Caco-2 (cell line): ENCODE measurements around the gene COL8A2. TPM values are rescaled to one million over a fixed set of nuclear protein-coding genes. Genes with fewer than 3 reads are reported as not detected.

Source experiments
- BruUV-seq: library from RNA; stranded (reverse); fragments of 400-500 nt; replicated peaks from 2 replicates; lab custom pipeline; 2021; lab: Mats Ljungman, UMichigan
- CTCF ChIA-PET: fragments of 300-600 bp; sonication (Branson Sonifier 250); formaldehyde crosslinking; loops from one replicate; lab custom pipeline; 2022; ENCODE audit warnings: antibody characterized with exemption; lab: Charles Lee
- POLR2A ChIA-PET: fragments of 300-600 bp; sonication (Branson Sonifier 250); formaldehyde crosslinking; loops from one replicate; lab custom pipeline; 2022; ENCODE audit warnings: antibody characterized with exemption; lab: Charles Lee
- DNase-seq, 2 experiments: peaks; one replicate each; pipeline versions ENCODE4 v3.0.0 to v3.0.0-alpha.2; 2020 to 2022
- H3K27me3 ChIP-seq: replicated peaks from 2 replicates; pipeline ENCODE4 v1.6.0; 2011; ENCODE audit warnings: low read length; ENCODE audit not compliant: control insufficient read depth, insufficient read depth
- H3K36me3 ChIP-seq: 2 replicates; pipeline ENCODE4 v1.5.1; 2011; ENCODE audit warnings: low read length; ENCODE audit not compliant: control insufficient read depth, insufficient read depth
- H3K4me1 ChIP-seq: fragments of 250-450 bp; sonication (Bioruptor Pico); 2 replicates; pipeline ENCODE4 v1.5.1; 2020; ENCODE audit warnings: mild to moderate bottlenecking
- H3K4me3 ChIP-seq: 2 replicates; pipeline ENCODE4 v1.5.1; 2011; ENCODE audit warnings: low read depth, mild to moderate bottlenecking, control low read depth, low read length
- H3K9me3 ChIP-seq: fragments of 250-450 bp; sonication (Bioruptor Pico); 2 replicates; pipeline ENCODE4 v1.5.1; 2020; ENCODE audit warnings: mild to moderate bottlenecking, moderate library complexity
- H3K27ac Mint-ChIP-seq: one replicate; pipeline ENCODE4 v1.8.0; 2022; ENCODE audit warnings: mixed read lengths; ENCODE audit not compliant: unreplicated experiment
- H3K27me3 Mint-ChIP-seq: one replicate; pipeline ENCODE4 v1.8.0; 2022; ENCODE audit warnings: mixed read lengths; ENCODE audit not compliant: insufficient read depth, unreplicated experiment
- H3K36me3 Mint-ChIP-seq: one replicate; pipeline ENCODE4 v1.8.0; 2022; ENCODE audit warnings: mild to moderate bottlenecking, mixed read lengths; ENCODE audit not compliant: insufficient read depth, unreplicated experiment
- H3K4me1 Mint-ChIP-seq: one replicate; pipeline ENCODE4 v1.8.0; 2022; ENCODE audit warnings: low read depth, mixed read lengths; ENCODE audit not compliant: unreplicated experiment
- H3K4me3 Mint-ChIP-seq: one replicate; pipeline ENCODE4 v1.8.0; 2022; ENCODE audit warnings: mild to moderate bottlenecking, moderate library complexity, mixed read lengths; ENCODE audit not compliant: unreplicated experiment
- H3K9me3 Mint-ChIP-seq: one replicate; pipeline ENCODE4 v1.8.0; 2022; ENCODE audit warnings: mixed read lengths; ENCODE audit not compliant: unreplicated experiment
- intact Hi-C: fragments of 100-400 bp; cut with micrococcal nuclease; formaldehyde crosslinking; loops from one replicate; pipeline ENCODE4 v1.10.0; 2022; ENCODE audit not compliant: unreplicated experiment
- total RNA-seq: library from RNA; stranded (reverse); gene quantifications from 2 replicates; pipeline ENCODE4 v1.2.3, GENCODE V29; 2022
- TF ChIP-seq, protein P1 (sequence below), 2 experiments: fragments of 200-600 bp in 1 of 2; IDR thresholded peaks; 1 replicate in 1 of 2; 2 replicates in 1 of 2; pipeline versions ENCODE4 v1.5.1 to v1.8.0; 2011 to 2022; ENCODE audit warnings: antibody characterized with exemption in 1 of 2, control low read depth in 1 of 2, inconsistent platforms in 1 of 2, low read depth in 1 of 2, low read length in 1 of 2, mild to moderate bottlenecking in 1 of 2, moderate library complexity in 1 of 2; ENCODE audit not compliant: insufficient read depth in 1 of 2, severe bottlenecking in 1 of 2, unreplicated experiment in 1 of 2

COL8A2 gene
- total RNA-seq, 1 experiment from 2014 or later = 0.18 TPM

DNA sequence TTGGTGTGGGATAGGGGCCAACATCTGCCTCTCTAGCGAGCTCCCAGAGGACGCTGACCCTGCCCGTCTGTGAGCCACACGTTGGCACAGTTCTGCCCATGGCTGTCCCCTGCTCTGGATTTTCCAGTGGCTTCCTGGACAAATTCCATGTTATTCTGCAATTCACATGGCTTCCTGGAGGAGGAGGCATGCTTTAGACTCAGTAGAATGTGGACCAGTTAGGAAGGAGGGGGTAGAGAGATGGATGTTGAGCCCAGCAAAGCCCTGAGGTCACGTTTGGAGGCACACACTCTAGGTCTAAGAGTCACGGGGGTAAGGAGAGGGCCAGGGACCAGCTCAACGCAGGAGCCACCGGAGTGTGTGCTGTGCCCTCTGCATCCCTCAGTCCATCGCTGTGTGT is 12.2 kb downstream of the COL8A2 start:
- H3K27ac Mint-ChIP-seq = no peak overlapping the region
- no peaks in the 10 kb centered on the region for H3K9me3 Mint-ChIP-seq
- H3K4me1 Mint-ChIP-seq = no peaks in the 10 kb centered on the region
- Histone ChIP-seq H3K4me1 (no peaks in the 10 kb centered on the region), H3K4me3 (no peak overlapping the region), H3K36me3 (no peaks in the 10 kb centered on the region), H3K27me3 (no peaks in the 10 kb centered on the region), H3K9me3 (no peaks in the 10 kb centered on the region)
- H3K36me3 Mint-ChIP-seq = no peaks in the 10 kb centered on the region
- no peaks in the 10 kb centered on the region for H3K27me3 Mint-ChIP-seq
- POLR2A ChIA-PET = no interaction called here
- CTCF ChIA-PET = no interaction called here
- no peak overlapping the region for H3K4me3 Mint-ChIP-seq
- no peak for DNase-seq
- BruUV-seq = no TSS peak
- TF ChIP-seq, protein P1, sequence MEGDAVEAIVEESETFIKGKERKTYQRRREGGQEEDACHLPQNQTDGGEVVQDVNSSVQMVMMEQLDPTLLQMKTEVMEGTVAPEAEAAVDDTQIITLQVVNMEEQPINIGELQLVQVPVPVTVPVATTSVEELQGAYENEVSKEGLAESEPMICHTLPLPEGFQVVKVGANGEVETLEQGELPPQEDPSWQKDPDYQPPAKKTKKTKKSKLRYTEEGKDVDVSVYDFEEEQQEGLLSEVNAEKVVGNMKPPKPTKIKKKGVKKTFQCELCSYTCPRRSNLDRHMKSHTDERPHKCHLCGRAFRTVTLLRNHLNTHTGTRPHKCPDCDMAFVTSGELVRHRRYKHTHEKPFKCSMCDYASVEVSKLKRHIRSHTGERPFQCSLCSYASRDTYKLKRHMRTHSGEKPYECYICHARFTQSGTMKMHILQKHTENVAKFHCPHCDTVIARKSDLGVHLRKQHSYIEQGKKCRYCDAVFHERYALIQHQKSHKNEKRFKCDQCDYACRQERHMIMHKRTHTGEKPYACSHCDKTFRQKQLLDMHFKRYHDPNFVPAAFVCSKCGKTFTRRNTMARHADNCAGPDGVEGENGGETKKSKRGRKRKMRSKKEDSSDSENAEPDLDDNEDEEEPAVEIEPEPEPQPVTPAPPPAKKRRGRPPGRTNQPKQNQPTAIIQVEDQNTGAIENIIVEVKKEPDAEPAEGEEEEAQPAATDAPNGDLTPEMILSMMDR (IDR thresholded peaks at IDR 0.05; ENCODE audit: insufficient read depth in 1 of 2, low read depth in 1 of 2, low read length in 1 of 2, severe bottlenecking in 1 of 2, unreplicated experiment in 1 of 2) = no peak
- intact Hi-C loops = no loop called here

- BruUV-seq = no TSS peak
- ChIA-PET POLR2A (interaction anchor here (0.7 kb wide), 1 partner anchor 25 kb away, joined by 5 read pairs; no protein-coding TSS in a partner anchor), CTCF (no interaction called here)
- TF ChIP-seq, protein P1 (IDR thresholded peaks at IDR 0.05; ENCODE audit: insufficient read depth in 1 of 2, low read depth in 1 of 2, low read length in 1 of 2, severe bottlenecking in 1 of 2, unreplicated experiment in 1 of 2) = no peak
- H3K4me3 ChIP-seq = no peak overlapping the region
- Mint-ChIP-seq H3K4me3 (no peak overlapping the region), H3K27me3 (no peaks in the 10 kb centered on the region), H3K27ac (no peak overlapping the region), H3K36me3 (no peaks in the 10 kb centered on the region), H3K9me3 (no peaks in the 10 kb centered on the region), H3K4me1 (no peaks in the 10 kb centered on the region)
- intact Hi-C loops = no loop called here
- no peaks in the 10 kb centered on the region for H3K4me1 ChIP-seq
- no peaks in the 10 kb centered on the region for H3K36me3 ChIP-seq
- H3K27me3 ChIP-seq = no peaks in the 10 kb centered on the region
- no peak for DNase-seq
- no peaks in the 10 kb centered on the region for H3K9me3 ChIP-seq
Observed at GRCh38 chr1:36111151-36111550, 13.9 kb downstream of the COL8A2 start.

- H3K36me3 Mint-ChIP-seq = no peaks in the 10 kb centered on the region
- H3K9me3 Mint-ChIP-seq = no peaks in the 10 kb centered on the region
- no peak overlapping the region for H3K27ac Mint-ChIP-seq
- no TSS peak for BruUV-seq
- H3K27me3 Mint-ChIP-seq = no peaks in the 10 kb centered on the region
- CTCF ChIA-PET = no interaction called here
- Histone ChIP-seq H3K4me1 (no peaks in the 10 kb centered on the region), H3K27me3 (no peaks in the 10 kb centered on the region), H3K4me3 (no peak overlapping the region), H3K36me3 (no peaks in the 10 kb centered on the region), H3K9me3 (no peaks in the 10 kb centered on the region)
- no peaks in the 10 kb centered on the region for H3K4me1 Mint-ChIP-seq
- DNase-seq = no peak
- H3K4me3 Mint-ChIP-seq = no peak overlapping the region
- intact Hi-C loops = no loop called here
- TF ChIP-seq, protein P1 (IDR thresholded peaks at IDR 0.05; ENCODE audit: insufficient read depth in 1 of 2, low read depth in 1 of 2, low read length in 1 of 2, severe bottlenecking in 1 of 2, unreplicated experiment in 1 of 2) = no peak
- POLR2A ChIA-PET = no interaction called here
Observed at GRCh38 chr1:36109041-36109679, 15.9 kb downstream of the COL8A2 start.
